ENCODE measurements around the gene RELN. TPM values are rescaled to one million over a fixed set of nuclear protein-coding genes. Genes with fewer than 3 reads are reported as not detected.

Gene RELN
- polyA plus RNA-seq, 1 experiment: 4.3 TPM

DNA sequence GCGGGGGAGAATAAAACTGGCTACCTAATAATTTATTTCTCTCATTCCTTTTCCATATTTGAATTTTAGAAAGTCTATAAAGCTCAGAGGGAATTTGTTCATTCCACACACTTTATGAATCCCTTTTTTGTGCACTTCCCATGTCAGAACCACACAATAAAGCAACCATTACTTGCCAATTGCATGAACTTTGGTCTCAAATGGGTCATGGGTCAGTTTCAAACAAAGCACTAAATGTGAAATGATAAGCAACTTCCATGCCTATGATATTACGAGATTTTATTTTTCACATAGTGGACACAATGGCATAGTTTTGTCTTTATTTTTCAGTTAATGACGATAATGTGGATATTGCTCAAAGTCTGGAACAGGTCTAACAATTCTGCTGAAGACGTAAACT is 18.6 kb upstream of the RELN start:
- POLR2A ChIA-PET: no interaction called here
- no peak for DNase-seq (ENCODE audit: low read depth)
- TF ChIP-seq, protein P1, sequence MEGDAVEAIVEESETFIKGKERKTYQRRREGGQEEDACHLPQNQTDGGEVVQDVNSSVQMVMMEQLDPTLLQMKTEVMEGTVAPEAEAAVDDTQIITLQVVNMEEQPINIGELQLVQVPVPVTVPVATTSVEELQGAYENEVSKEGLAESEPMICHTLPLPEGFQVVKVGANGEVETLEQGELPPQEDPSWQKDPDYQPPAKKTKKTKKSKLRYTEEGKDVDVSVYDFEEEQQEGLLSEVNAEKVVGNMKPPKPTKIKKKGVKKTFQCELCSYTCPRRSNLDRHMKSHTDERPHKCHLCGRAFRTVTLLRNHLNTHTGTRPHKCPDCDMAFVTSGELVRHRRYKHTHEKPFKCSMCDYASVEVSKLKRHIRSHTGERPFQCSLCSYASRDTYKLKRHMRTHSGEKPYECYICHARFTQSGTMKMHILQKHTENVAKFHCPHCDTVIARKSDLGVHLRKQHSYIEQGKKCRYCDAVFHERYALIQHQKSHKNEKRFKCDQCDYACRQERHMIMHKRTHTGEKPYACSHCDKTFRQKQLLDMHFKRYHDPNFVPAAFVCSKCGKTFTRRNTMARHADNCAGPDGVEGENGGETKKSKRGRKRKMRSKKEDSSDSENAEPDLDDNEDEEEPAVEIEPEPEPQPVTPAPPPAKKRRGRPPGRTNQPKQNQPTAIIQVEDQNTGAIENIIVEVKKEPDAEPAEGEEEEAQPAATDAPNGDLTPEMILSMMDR (IDR thresholded peaks at IDR 0.05; ENCODE audit: insufficient read depth, low read depth, low read length): no peak
- Histone ChIP-seq H3K4me3 (ENCODE audit: low read depth, low read length) (no peak overlapping the region), H3K27me3 (ENCODE audit: control insufficient read depth, insufficient read depth, low read length) (no peaks in the 10 kb centered on the region), H3K36me3 (ENCODE audit: control insufficient read depth, insufficient read depth, low read length) (no peaks in the 10 kb centered on the region)
- CTCF ChIA-PET: no interaction called here

DNA sequence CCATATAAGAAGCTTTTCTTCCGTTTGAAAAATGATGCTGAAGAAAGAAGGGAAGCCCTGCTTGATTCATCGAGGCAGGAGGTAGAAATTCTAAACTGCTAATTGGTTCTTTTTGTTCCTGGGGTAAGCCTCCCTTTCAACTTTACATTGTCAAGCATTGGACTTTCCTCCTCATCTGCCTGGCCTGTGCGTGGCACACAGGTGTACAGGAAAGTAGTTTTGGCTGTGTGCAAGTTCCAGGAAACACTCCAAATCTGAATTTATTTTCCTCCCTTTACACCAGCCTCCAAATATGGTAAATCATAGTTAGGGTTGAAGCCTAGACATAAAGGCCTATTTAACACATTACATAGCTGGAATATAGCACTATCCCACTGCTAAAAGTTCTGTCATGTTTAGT is 18.2 kb upstream of the RELN start:
- H3K36me3 ChIP-seq (ENCODE audit: control insufficient read depth, insufficient read depth, low read length): no peaks in the 10 kb centered on the region
- H3K27me3 ChIP-seq (ENCODE audit: control insufficient read depth, insufficient read depth, low read length): no peaks in the 10 kb centered on the region
- TF ChIP-seq, protein P1 (IDR thresholded peaks at IDR 0.05; ENCODE audit: insufficient read depth, low read depth, low read length): no peak
- CTCF ChIA-PET: no interaction called here
- DNase-seq (ENCODE audit: low read depth): no peak
- no peak overlapping the region for H3K4me3 ChIP-seq (ENCODE audit: low read depth, low read length)
- POLR2A ChIA-PET: no interaction called here

DNA sequence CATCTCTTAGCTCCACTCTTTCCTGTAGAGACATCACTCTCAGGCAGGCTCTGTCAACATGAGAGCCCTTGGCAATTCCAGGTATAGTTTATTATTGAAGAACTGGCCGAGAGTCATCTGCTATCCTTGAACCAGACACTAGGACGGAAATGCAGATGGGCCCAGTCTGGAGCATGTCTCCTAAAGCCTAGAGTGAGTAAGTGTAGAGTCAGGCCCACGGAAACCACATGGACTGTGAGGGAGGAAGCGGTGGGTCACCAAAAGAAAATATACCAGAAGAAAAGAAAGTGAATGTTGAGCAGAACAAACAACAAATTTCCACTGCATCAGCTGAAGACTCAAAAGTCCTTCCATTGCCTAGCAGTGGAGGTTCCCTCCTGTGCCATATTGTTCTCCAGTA is 15.7 kb upstream of the RELN start:
- ChIA-PET POLR2A (no interaction called here), CTCF (interaction anchor here (0.6 to 1.3 kb wide), 2 partner anchors 14 to 698 kb away, joined by 3 to 4 read pairs; no protein-coding TSS in a partner anchor)
- DNase-seq (ENCODE audit: low read depth): no peak
- Histone ChIP-seq H3K36me3 (ENCODE audit: control insufficient read depth, insufficient read depth, low read length) (no peaks in the 10 kb centered on the region), H3K27me3 (ENCODE audit: control insufficient read depth, insufficient read depth, low read length) (no peaks in the 10 kb centered on the region; the same call in 1 of the 2 replicates), H3K4me3 (ENCODE audit: low read depth, low read length) (no peak overlapping the region)
- TF ChIP-seq, protein P1 (IDR thresholded peaks at IDR 0.05; ENCODE audit: insufficient read depth, low read depth, low read length): no peak

DNA sequence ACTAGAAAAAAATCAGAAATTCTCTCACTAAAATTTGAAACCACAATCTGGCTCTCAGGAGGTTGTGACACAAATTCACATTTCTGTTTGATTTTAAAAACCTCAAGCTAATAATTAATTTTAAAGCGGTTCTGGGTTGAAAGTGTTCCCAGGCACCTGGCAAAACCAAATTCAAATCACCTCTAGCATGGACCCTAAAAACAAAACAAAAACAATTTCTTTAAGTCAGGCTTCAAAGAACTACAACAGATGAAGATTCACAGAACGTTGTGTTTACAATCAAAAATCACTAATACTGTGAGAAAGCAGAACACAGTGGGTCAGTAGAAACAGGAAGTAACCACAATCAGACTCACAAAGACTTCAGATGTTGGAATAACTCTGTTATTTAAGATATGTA is 7.2 kb upstream of the RELN start:
- TF ChIP-seq, protein P1 (IDR thresholded peaks at IDR 0.05; ENCODE audit: insufficient read depth, low read depth, low read length): no peak
- CTCF ChIA-PET: no interaction called here
- no peak for DNase-seq (ENCODE audit: low read depth)
- H3K4me3 ChIP-seq (ENCODE audit: low read depth, low read length): no peak overlapping the region
- no peaks in the 10 kb centered on the region; the same call in 1 of the 2 replicates for H3K27me3 ChIP-seq (ENCODE audit: control insufficient read depth, insufficient read depth, low read length)
- no peaks in the 10 kb centered on the region for H3K36me3 ChIP-seq (ENCODE audit: control insufficient read depth, insufficient read depth, low read length)
- POLR2A ChIA-PET: no interaction called here

DNA sequence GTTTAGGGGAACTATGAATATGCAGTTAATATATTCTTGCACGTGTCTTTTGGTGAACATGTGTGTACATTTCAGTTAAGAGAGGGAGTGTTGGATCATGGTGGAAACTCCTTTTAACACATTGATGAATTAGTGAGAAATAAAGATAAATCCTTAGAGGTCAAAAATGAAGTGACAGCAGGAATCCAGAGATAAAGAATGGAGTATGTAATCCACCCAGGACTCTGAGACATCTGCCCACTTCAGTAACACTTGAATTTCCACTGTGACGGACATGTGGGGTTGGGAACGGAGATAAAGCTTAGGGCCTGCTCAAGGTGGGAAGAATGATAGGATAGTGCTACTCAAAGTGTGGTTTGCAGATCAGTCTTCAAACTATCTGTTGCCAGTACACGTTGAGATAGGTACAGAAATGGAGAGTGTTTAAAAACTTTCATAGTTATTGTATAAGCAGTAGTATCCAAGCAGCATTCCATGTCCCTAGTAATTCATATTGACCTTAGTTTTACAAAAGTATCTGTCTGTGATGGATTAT is 6.6 kb upstream of the RELN start:
- DNase-seq (ENCODE audit: low read depth): no peak
- peaks cover 2% of the 10 kb centered on the region for H3K27me3 ChIP-seq (ENCODE audit: control insufficient read depth, insufficient read depth, low read length)
- no peaks in the 10 kb centered on the region for H3K36me3 ChIP-seq (ENCODE audit: control insufficient read depth, insufficient read depth, low read length)
- TF ChIP-seq, protein P1 (IDR thresholded peaks at IDR 0.05; ENCODE audit: insufficient read depth, low read depth, low read length): no peak
- ChIA-PET POLR2A (no interaction called here), CTCF (no interaction called here)
- no peak overlapping the region for H3K4me3 ChIP-seq (ENCODE audit: low read depth, low read length)

Data from BJ (cell line).